B cell (primary cell): ENCODE measurements around the gene PGBD4. TPM values are rescaled to one million over a fixed set of nuclear protein-coding genes. Genes with fewer than 3 reads are reported as not detected.

Source experiments
- ATAC-seq: fragments of 200-7000 bp; cut with Tn5 transposase; one replicate; pipeline ENCODE4 v1.10.0; 2021; ENCODE audit warnings: low read depth, mild to moderate bottlenecking, moderate number of reproducible peaks, moderate library complexity
- CTCF ChIA-PET: fragments of 350-600 bp; sonication (Branson Sonifier 250); formaldehyde crosslinking; loops from one replicate; lab custom pipeline; 2021; ENCODE audit warnings: antibody characterized with exemption, inconsistent platforms; lab: Charles Lee
- POLR2A ChIA-PET: fragments of 350-600 bp; sonication (Branson Sonifier 250); formaldehyde crosslinking; loops from one replicate; lab custom pipeline; 2021; ENCODE audit warnings: antibody characterized with exemption; lab: Charles Lee
- DNase-seq: peaks from one replicate; pipeline ENCODE4 v3.0.0; 2013
- H2AFZ ChIP-seq: 2 replicates; pipeline ENCODE4 v1.6.1; 2012; ENCODE audit warnings: mild to moderate bottlenecking, low read depth, low read length; ENCODE audit not compliant: insufficient read depth, poor library complexity, severe bottlenecking
- H3K27ac ChIP-seq, 2 donors: 1 replicate in 1 of 2; 2 replicates in 1 of 2; pipeline ENCODE4 v1.5.1; 2012 to 2013; ENCODE audit warnings: low read length in 2 of 2, mild to moderate bottlenecking in 2 of 2, moderate library complexity in 1 of 2
- H3K27me3 ChIP-seq, 4 experiments: fragments of 200-600 bp in 1 of 4; sonication (generic) in 1 of 4; replicated peaks in 1 of 4; 1 replicate in 2 of 4; 2 replicates in 2 of 4; pipeline versions ENCODE4 v1.6.1 to v1.7.0; 2013 to 2016; ENCODE audit warnings: low read length in 3 of 4, mild to moderate bottlenecking in 2 of 4, mixed read lengths in 1 of 4, moderate library complexity in 1 of 4; ENCODE audit not compliant: insufficient read depth in 4 of 4, control insufficient read depth in 3 of 4; ENCODE audit errors: control extremely low read depth in 1 of 4
- H3K36me3 ChIP-seq, 2 experiments: replicated peaks in 1 of 2; 1 replicate in 1 of 2; 2 replicates in 1 of 2; pipeline versions ENCODE4 v1.6.1 to v1.7.1; 2013; ENCODE audit warnings: low read length in 1 of 2; ENCODE audit not compliant: insufficient read depth in 2 of 2, control insufficient read depth in 1 of 2; ENCODE audit errors: control extremely low read depth in 1 of 2, extremely low read depth in 1 of 2
- H3K4me1 ChIP-seq, 2 donors: fragments of 200-600 bp in 1 of 2; sonication (generic) in 1 of 2; 1 replicate in 1 of 2; 2 replicates in 1 of 2; pipeline versions ENCODE4 v1.5.1 to v1.6.1; 2013 to 2017; ENCODE audit warnings: low read length in 2 of 2; ENCODE audit not compliant: control insufficient read depth in 2 of 2, insufficient read depth in 2 of 2
- H3K4me2 ChIP-seq: replicated peaks from 2 replicates; pipeline ENCODE3; 2012; ENCODE audit warnings: mild to moderate bottlenecking, low read depth, low read length; ENCODE audit not compliant: poor library complexity, severe bottlenecking
- H3K4me3 ChIP-seq, 5 experiments: fragments of 200-600 bp in 1 of 5; sonication (generic) in 1 of 5; 1 replicate in 3 of 5; 2 replicates in 2 of 5; pipeline versions ENCODE4 v1.5.1 to v1.7.0; 2011 to 2016; ENCODE audit warnings: low read length in 4 of 5, mild to moderate bottlenecking in 4 of 5, low read depth in 2 of 5, control low read depth in 1 of 5, moderate library complexity in 1 of 5; ENCODE audit not compliant: insufficient read depth in 1 of 5; ENCODE audit errors: control extremely low read depth in 1 of 5, extremely low read depth in 1 of 5
- H3K79me2 ChIP-seq: fragments of 200-600 bp; sonication (generic); one replicate; pipeline ENCODE4 v1.6.0; 2016; ENCODE audit warnings: low read length; ENCODE audit not compliant: control insufficient read depth, insufficient read depth
- H3K9ac ChIP-seq: fragments of 200-600 bp; sonication (generic); 2 replicates; pipeline ENCODE4 v1.6.1; 2017; ENCODE audit warnings: mild to moderate bottlenecking, low read length, moderate library complexity
- H3K9me3 ChIP-seq, 3 donors: one replicate each; pipeline versions ENCODE4 v1.6.1 to v1.7.1; 2013; ENCODE audit warnings: low read length in 2 of 3; ENCODE audit not compliant: control insufficient read depth in 2 of 3, insufficient read depth in 1 of 3; ENCODE audit errors: control extremely low read depth in 1 of 3
- H4K20me1 ChIP-seq: 2 replicates; pipeline ENCODE4 v1.6.0; 2012; ENCODE audit warnings: mild to moderate bottlenecking, low read length; ENCODE audit not compliant: insufficient read depth, control insufficient read depth, poor library complexity, severe bottlenecking
- H3K27ac Mint-ChIP-seq: one replicate; pipeline ENCODE4 v1.8.0; 2021; ENCODE audit warnings: mixed read lengths
- H3K27me3 Mint-ChIP-seq: one replicate; pipeline ENCODE4 v1.8.0; 2021; ENCODE audit warnings: mixed read lengths
- H3K4me1 Mint-ChIP-seq: one replicate; pipeline ENCODE4 v1.8.0; 2021; ENCODE audit warnings: mixed read lengths
- H3K4me3 Mint-ChIP-seq: one replicate; pipeline ENCODE4 v1.8.0; 2021; ENCODE audit warnings: mixed read lengths
- H3K9me3 Mint-ChIP-seq: one replicate; pipeline ENCODE4 v1.8.0; 2022; ENCODE audit warnings: mixed read lengths; ENCODE audit not compliant: insufficient read depth
- EZH2 ChIP-seq: IDR thresholded peaks from 2 replicates; pipeline ENCODE4 v1.6.1; 2012; ENCODE audit warnings: borderline replicate concordance, low read depth, mild to moderate bottlenecking, moderate library complexity, low read length; ENCODE audit not compliant: insufficient read depth, poor library complexity, severe bottlenecking
- WGBS: methylation state at CpG from one replicate; pipeline ENCODE4 v1.1.5; 2013; ENCODE audit warnings: missing lambda C conversion rate; ENCODE audit not compliant: insufficient coverage; 5-methylcytosine and 5-hydroxymethylcytosine counted together
- intact Hi-C: fragments of 100-400 bp; cut with micrococcal nuclease; formaldehyde crosslinking; loops from one replicate; pipeline ENCODE4 v1.10.0; 2022
- polyA plus RNA-seq: library from polyadenylated mRNA; depleted of rRNA; stranded (reverse); fragments of >200 nt; gene quantifications from 2 replicates; pipeline ENCODE4 v1.2.3, GENCODE V29; 2012
- total RNA-seq, 2 donors: library from RNA; stranded (reverse); fragments of 120-200 nt in 1 of 2; gene quantifications; 1 replicate in 1 of 2; 2 replicates in 1 of 2; pipeline versions ENCODE4 v1.2.3 to v1.2.4, GENCODE V29; 2013 to 2022
- TF ChIP-seq, protein P1 (sequence below): fragments of 200-600 bp; IDR thresholded peaks from one replicate; pipeline ENCODE4 v1.8.0; 2022; ENCODE audit warnings: antibody characterized with exemption, mild to moderate bottlenecking

The PGBD4 gene
- total and polyA plus RNA-seq, 2 donors (not counting 1 experiment from before 2014, with no cell fraction given), result 2.5 to 5.2 TPM

DNA sequence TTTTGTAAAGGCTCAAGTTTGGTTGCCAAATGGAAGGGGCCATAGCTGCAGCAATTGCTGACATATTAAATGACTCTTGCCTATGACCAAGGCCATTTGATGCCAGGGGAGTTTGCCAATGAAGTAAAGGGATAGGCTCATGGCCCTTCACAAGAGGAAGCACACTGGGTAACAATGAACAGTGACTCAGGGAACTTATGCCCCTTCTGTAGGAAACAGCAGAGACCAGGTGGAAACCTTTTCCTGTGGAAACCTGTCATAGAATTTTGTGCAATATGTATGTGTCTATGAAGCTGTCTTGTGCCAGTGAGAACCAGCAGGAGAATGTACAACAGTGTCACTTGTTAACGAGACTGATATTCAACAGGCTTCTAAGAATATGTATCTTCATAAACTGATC is 37.4 kb upstream of the PGBD4 start:
- Histone ChIP-seq H3K27ac (no peak overlapping the region), H3K4me2 (no peak overlapping the region), H3K4me3 (no peak overlapping the region), H3K9me3 (no peaks in the 10 kb centered on the region), H3K9ac (no peak overlapping the region), H3K4me1 (peaks cover 0 to 4% of the 10 kb centered on the region in 2 donors), H2AFZ (no peak overlapping the region), H3K36me3 (no peaks in the 10 kb centered on the region), H4K20me1 (no peaks in the 10 kb centered on the region), H3K79me2 (no peaks in the 10 kb centered on the region), H3K27me3 (no peaks in the 10 kb centered on the region)
- WGBS, result no CpG with 5 or more reads among the region's 1 CpG
- no peak for ATAC-seq
- H3K4me3 Mint-ChIP-seq, result no peak overlapping the region
- DNase-seq, result no peak
- intact Hi-C loops, result no loop called here
- no peaks in the 10 kb centered on the region for H3K9me3 Mint-ChIP-seq
- TF ChIP-seq, protein P1, sequence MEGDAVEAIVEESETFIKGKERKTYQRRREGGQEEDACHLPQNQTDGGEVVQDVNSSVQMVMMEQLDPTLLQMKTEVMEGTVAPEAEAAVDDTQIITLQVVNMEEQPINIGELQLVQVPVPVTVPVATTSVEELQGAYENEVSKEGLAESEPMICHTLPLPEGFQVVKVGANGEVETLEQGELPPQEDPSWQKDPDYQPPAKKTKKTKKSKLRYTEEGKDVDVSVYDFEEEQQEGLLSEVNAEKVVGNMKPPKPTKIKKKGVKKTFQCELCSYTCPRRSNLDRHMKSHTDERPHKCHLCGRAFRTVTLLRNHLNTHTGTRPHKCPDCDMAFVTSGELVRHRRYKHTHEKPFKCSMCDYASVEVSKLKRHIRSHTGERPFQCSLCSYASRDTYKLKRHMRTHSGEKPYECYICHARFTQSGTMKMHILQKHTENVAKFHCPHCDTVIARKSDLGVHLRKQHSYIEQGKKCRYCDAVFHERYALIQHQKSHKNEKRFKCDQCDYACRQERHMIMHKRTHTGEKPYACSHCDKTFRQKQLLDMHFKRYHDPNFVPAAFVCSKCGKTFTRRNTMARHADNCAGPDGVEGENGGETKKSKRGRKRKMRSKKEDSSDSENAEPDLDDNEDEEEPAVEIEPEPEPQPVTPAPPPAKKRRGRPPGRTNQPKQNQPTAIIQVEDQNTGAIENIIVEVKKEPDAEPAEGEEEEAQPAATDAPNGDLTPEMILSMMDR, result no peak
- TF ChIP-seq EZH2, result no peak
- H3K27ac Mint-ChIP-seq, result no peak overlapping the region
- no peaks in the 10 kb centered on the region for H3K27me3 Mint-ChIP-seq
- H3K4me1 Mint-ChIP-seq, result peaks cover 4% of the 10 kb centered on the region
- ChIA-PET POLR2A (no interaction called here), CTCF (interaction anchor here (0.9 to 6.0 kb wide), 6 partner anchors 9 to 523 kb away, joined by 4 to 57 read pairs (median 5); partner anchors contain the start of genes KATNBL1, NOP10 and NUTM1)

DNA sequence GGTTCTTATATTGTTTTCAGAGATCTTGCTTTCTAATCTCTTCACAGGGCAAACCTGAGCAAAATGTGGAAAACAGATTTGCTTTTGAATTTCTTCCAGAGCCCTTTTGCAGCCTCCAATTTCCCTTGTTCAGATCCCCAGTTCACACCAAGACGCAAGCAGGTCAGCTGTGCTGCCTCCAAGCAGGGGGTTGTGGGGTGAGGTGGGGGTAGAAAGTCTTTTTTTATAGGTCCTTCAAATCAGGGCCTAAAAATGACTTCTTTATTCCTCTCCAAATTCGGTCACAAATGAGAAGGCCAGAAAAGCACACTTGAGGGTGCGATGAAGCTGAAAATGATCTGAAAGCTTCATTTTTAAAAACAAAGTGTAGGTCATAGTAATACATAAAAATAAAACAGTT is 36.6 kb upstream of the PGBD4 start:
- no peaks in the 10 kb centered on the region for H3K27me3 Mint-ChIP-seq
- Histone ChIP-seq H3K36me3 (no peaks in the 10 kb centered on the region), H3K9ac (no peak overlapping the region), H3K4me2 (no peak overlapping the region), H3K4me1 (peaks cover 0 to 4% of the 10 kb centered on the region in 2 donors), H3K27ac (no peak overlapping the region), H3K79me2 (no peaks in the 10 kb centered on the region), H3K4me3 (no peak overlapping the region), H2AFZ (no peak overlapping the region), H3K9me3 (no peaks in the 10 kb centered on the region), H4K20me1 (no peaks in the 10 kb centered on the region), H3K27me3 (no peaks in the 10 kb centered on the region)
- H3K27ac Mint-ChIP-seq, result no peak overlapping the region
- H3K4me1 Mint-ChIP-seq, result peaks cover 4% of the 10 kb centered on the region
- H3K4me3 Mint-ChIP-seq, result no peak overlapping the region
- intact Hi-C loops, result no loop called here
- ChIA-PET POLR2A (no interaction called here), CTCF (interaction anchor here (1.0 to 1.8 kb wide), 2 partner anchors 30 to 177 kb away, joined by 3 to 5 read pairs; no protein-coding TSS in a partner anchor)
- no peak for ATAC-seq
- WGBS, result no CpG with 5 or more reads among the region's 3 CpGs
- no peaks in the 10 kb centered on the region for H3K9me3 Mint-ChIP-seq
- no peak for DNase-seq
- TF ChIP-seq EZH2, result no peak
- TF ChIP-seq, protein P1, result no peak
